Transverse colon (tissue), 3 donors: Measurements from ENCODE around the gene FBXO36.

ENCODE experiments used
- POLR2A ChIP-seq: fragments of 450-650 bp; IDR thresholded peaks from one replicate; pipeline ENCODE4 v1.6.1; 2016; ENCODE audit warnings: antibody characterized with exemption, mild to moderate bottlenecking, moderate library complexity
- TF ChIP-seq, protein P1 (sequence below), 5 experiments: fragments of 200-600 bp in 3 of 5; fragments of 450-650 bp in 2 of 5; sonication (generic) in 3 of 5; IDR thresholded peaks; 1 replicate in 2 of 5; 2 replicates in 3 of 5; pipeline ENCODE4 v1.5.1; 2016 to 2017; ENCODE audit warnings: antibody characterized with exemption in 5 of 5, inconsistent platforms in 3 of 5, mild to moderate bottlenecking in 2 of 5, moderate library complexity in 1 of 5

- TF ChIP-seq POLR2A, result no peak
- TF ChIP-seq, protein P1, sequence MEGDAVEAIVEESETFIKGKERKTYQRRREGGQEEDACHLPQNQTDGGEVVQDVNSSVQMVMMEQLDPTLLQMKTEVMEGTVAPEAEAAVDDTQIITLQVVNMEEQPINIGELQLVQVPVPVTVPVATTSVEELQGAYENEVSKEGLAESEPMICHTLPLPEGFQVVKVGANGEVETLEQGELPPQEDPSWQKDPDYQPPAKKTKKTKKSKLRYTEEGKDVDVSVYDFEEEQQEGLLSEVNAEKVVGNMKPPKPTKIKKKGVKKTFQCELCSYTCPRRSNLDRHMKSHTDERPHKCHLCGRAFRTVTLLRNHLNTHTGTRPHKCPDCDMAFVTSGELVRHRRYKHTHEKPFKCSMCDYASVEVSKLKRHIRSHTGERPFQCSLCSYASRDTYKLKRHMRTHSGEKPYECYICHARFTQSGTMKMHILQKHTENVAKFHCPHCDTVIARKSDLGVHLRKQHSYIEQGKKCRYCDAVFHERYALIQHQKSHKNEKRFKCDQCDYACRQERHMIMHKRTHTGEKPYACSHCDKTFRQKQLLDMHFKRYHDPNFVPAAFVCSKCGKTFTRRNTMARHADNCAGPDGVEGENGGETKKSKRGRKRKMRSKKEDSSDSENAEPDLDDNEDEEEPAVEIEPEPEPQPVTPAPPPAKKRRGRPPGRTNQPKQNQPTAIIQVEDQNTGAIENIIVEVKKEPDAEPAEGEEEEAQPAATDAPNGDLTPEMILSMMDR (IDR thresholded peaks at IDR 0.05), result no peak
These were observed 33.3 kb upstream of the FBXO36 start for GRCh38 chr2:229889023-229889422.
